ENCODE data around the gene PLEKHA4. TPM values are rescaled to one million over a fixed set of nuclear protein-coding genes. Genes with fewer than 3 reads are reported as not detected.

The PLEKHA4 gene
- total RNA-seq, 3 donors from 2014 or later = 6.4 to 25.6 (median 22.4) TPM

DNA sequence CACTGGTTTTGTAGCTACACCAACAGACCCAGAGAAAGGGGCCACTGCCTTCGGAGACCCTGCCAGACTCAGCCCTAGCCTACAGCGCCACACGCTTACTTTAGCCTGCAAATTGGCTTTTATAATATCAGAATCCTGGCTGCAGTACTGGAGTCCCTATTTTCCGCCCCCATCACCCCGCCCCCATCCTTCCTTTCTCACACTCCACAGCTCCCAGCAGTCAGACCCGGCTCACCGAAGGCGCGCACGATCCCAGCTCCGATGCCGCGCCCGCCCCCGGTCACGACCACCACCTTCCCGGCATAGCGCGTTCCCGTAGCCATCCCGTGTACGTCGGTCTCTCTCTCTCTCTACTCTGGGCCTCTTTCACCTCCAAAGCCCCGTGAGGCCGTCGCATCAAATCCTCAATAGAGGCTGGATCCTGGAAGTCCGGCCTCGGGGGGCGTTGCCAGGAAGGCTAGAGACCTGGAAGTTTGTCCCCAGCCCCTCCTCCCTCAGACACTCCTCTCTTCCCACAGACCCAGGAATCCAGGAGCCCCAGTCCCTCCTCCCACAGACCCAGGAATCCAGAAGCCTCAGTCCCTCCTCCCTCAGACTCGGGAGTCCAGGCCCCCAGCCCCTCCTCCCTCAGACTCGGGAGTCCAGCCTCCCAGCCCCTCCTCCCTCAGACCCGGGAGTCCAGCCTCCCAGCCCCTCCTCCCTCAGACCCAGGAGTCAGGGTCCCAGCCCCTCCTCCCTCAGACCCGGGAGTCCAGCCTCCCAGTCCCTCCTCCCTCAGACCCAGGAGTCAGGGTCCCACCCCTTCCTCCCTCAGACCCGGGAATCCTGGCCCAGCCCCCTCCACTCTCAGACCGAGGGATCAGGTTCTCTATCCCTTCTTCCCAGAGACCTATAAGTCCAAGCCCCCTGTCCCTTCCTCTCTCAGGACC lies 32.1 kb downstream of the PLEKHA4 start, which contains the start of gene HSD17B14:
Gene HSD17B14 (minus strand): TSS at position 403 of the 929 bp plus-strand sequence. CDS start 80 bp downstream, at position 323.
- peak in 1 of 2 donors; percentile 67 for DNase-seq (ENCODE audit: low spot score in 2 of 2)
- Histone ChIP-seq H3K36me3 (no peaks in the 10 kb centered on the region), H3K4me3 (peak within 1 kb of the TSS; percentile 41 to 69 (median 52)), H3K9me3 (no peaks in the 10 kb centered on the region), H3K27ac (peak within 1 kb of the TSS; percentile 88 to 91), H3K27me3 (no peaks in the 10 kb centered on the region), H3K4me1 (no peaks in the 10 kb centered on the region)
- intact Hi-C loops (cut with DNase I; ENCODE audit: low total_unique reads) = no loop called here
- TF ChIP-seq, protein P1, sequence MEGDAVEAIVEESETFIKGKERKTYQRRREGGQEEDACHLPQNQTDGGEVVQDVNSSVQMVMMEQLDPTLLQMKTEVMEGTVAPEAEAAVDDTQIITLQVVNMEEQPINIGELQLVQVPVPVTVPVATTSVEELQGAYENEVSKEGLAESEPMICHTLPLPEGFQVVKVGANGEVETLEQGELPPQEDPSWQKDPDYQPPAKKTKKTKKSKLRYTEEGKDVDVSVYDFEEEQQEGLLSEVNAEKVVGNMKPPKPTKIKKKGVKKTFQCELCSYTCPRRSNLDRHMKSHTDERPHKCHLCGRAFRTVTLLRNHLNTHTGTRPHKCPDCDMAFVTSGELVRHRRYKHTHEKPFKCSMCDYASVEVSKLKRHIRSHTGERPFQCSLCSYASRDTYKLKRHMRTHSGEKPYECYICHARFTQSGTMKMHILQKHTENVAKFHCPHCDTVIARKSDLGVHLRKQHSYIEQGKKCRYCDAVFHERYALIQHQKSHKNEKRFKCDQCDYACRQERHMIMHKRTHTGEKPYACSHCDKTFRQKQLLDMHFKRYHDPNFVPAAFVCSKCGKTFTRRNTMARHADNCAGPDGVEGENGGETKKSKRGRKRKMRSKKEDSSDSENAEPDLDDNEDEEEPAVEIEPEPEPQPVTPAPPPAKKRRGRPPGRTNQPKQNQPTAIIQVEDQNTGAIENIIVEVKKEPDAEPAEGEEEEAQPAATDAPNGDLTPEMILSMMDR (IDR thresholded peaks at IDR 0.05) = peak in 1 of 3 donors; percentile 20
- TF ChIP-seq POLR2A (IDR thresholded peaks at IDR 0.05) = no peak

- Histone ChIP-seq H3K27me3 (no peaks in the 10 kb centered on the region), H3K36me3 (no peaks in the 10 kb centered on the region), H3K27ac (peak overlapping the region; percentile 88 to 91), H3K4me1 (no peaks in the 10 kb centered on the region), H3K4me3 (peak overlapping the region; percentile 41 to 69 (median 52)), H3K9me3 (no peaks in the 10 kb centered on the region)
- TF ChIP-seq POLR2AphosphoS5 (IDR thresholded peaks at IDR 0.05) (peak; percentile 87 to 96 (median 95)), POLR2A (IDR thresholded peaks at IDR 0.05) (no peak)
- TF ChIP-seq, protein P1 (IDR thresholded peaks at IDR 0.05) = peak; percentile 90 to 98 (median 97)
- DNase-seq (ENCODE audit: low spot score in 2 of 2) = peak; percentile 95
- intact Hi-C loops (cut with DNase I; ENCODE audit: low total_unique reads) = no loop called here
Measured at GRCh38 chr19:48835734-48836088, 32.7 kb downstream of the PLEKHA4 start.

GRCh38 chr19:48833977-48834376 lies 34.4 kb downstream of the PLEKHA4 start:
- no peak for DNase-seq (ENCODE audit: low spot score in 2 of 2)
- intact Hi-C loops (cut with DNase I; ENCODE audit: low total_unique reads) = loop anchor here (5.0 kb wide), 1 partner anchor 37 kb away; no protein-coding TSS in a partner anchor
- no peak overlapping the region for H3K27ac ChIP-seq
- no peaks in the 10 kb centered on the region for H3K4me1 ChIP-seq
- H3K4me3 ChIP-seq = no peak overlapping the region
- no peaks in the 10 kb centered on the region for H3K27me3 ChIP-seq
- TF ChIP-seq, protein P1 (IDR thresholded peaks at IDR 0.05) = no peak
- no peak for TF ChIP-seq POLR2AphosphoS5 (IDR thresholded peaks at IDR 0.05)
- no peak for TF ChIP-seq POLR2A (IDR thresholded peaks at IDR 0.05)
- no peaks in the 10 kb centered on the region for H3K9me3 ChIP-seq
- H3K36me3 ChIP-seq = no peaks in the 10 kb centered on the region

GRCh38 chr19:48833049-48833448 lies 35.4 kb downstream of the PLEKHA4 start:
- no peaks in the 10 kb centered on the region for H3K27me3 ChIP-seq
- no peak overlapping the region for H3K4me3 ChIP-seq
- TF ChIP-seq, protein P1 (IDR thresholded peaks at IDR 0.05) = no peak
- TF ChIP-seq POLR2A (IDR thresholded peaks at IDR 0.05) = no peak
- TF ChIP-seq POLR2AphosphoS5 (IDR thresholded peaks at IDR 0.05) = no peak
- no peak overlapping the region for H3K27ac ChIP-seq
- H3K36me3 ChIP-seq = no peaks in the 10 kb centered on the region
- H3K9me3 ChIP-seq = no peaks in the 10 kb centered on the region
- no peak for DNase-seq (ENCODE audit: low spot score in 2 of 2)
- H3K4me1 ChIP-seq = no peaks in the 10 kb centered on the region
- intact Hi-C loops (cut with DNase I; ENCODE audit: low total_unique reads) = loop anchor here (5.0 kb wide), 1 partner anchor 36 kb away; no protein-coding TSS in a partner anchor

DNA sequence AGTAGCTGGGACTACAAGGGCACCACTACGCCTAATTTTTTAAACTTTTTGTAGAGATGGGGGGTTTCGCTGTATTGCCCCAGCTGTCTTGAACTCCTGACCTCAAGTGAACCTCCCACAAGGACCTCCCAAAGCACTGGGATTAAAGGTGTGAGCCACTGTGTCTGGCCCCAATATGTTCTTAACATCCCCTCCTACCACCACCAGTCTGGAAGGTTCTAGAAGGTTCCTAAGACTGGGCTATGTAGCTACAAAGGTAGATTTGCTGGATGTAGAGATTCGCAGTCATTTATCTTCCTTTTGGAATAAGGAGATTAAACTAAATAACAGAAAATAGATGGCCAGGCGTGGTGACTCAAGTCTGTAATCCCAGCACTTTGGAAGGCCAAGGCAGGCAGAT lies 37.5 kb downstream of the PLEKHA4 start:
- Histone ChIP-seq H3K36me3 (no peaks in the 10 kb centered on the region), H3K27ac (no peak overlapping the region), H3K4me3 (no peak overlapping the region), H3K9me3 (no peaks in the 10 kb centered on the region), H3K27me3 (no peaks in the 10 kb centered on the region), H3K4me1 (no peaks in the 10 kb centered on the region)
- intact Hi-C loops (cut with DNase I; ENCODE audit: low total_unique reads) = loop anchor here (5.0 kb wide), 1 partner anchor 34 kb away; no protein-coding TSS in a partner anchor
- TF ChIP-seq POLR2A (IDR thresholded peaks at IDR 0.05) (no peak), POLR2AphosphoS5 (IDR thresholded peaks at IDR 0.05) (no peak)
- TF ChIP-seq, protein P1 (IDR thresholded peaks at IDR 0.05) = no peak
- DNase-seq (ENCODE audit: low spot score in 2 of 2) = no peak

All from breast epithelium (tissue), 4 donors.